OCI-LY1 (cell line): ENCODE results near the gene PDE9A.

Experiments used
- H2AFZ ChIP-seq: fragments of 200-600 bp; sonication (generic), shearing (Covaris generic); 2 replicates; pipeline ENCODE4 v1.6.0; 2014; ENCODE audit warnings: antibody characterized with exemption, mild to moderate bottlenecking, low read length
- H3F3A ChIP-seq: fragments of 200-600 bp; sonication (generic), shearing (Covaris generic); 2 replicates; pipeline ENCODE4 v1.6.0; 2014; ENCODE audit warnings: mild to moderate bottlenecking, antibody characterized with exemption, low read length, moderate library complexity; ENCODE audit not compliant: insufficient read depth
- H3K27ac ChIP-seq: fragments of 200-600 bp; sonication (generic); 2 replicates; pipeline ENCODE4 v1.5.1; 2014; ENCODE audit warnings: low read length, mixed run types, mild to moderate bottlenecking, low read depth; ENCODE audit not compliant: poor library complexity, severe bottlenecking
- H3K27me3 ChIP-seq: fragments of 200-600 bp; sonication (generic); 2 replicates; pipeline ENCODE4 v1.6.0; 2014; ENCODE audit warnings: antibody characterized with exemption, mild to moderate bottlenecking, low read length, moderate library complexity; ENCODE audit not compliant: insufficient read depth
- H3K36me3 ChIP-seq: fragments of 200-600 bp; sonication (generic); 2 replicates; pipeline ENCODE4 v1.6.1; 2014; ENCODE audit warnings: mild to moderate bottlenecking, antibody characterized with exemption, low read length, moderate library complexity, mixed read lengths; ENCODE audit not compliant: insufficient read depth
- H3K4me1 ChIP-seq: fragments of 200-600 bp; sonication (generic); 2 replicates; pipeline ENCODE4 v1.5.1; 2014; ENCODE audit warnings: mild to moderate bottlenecking, low read length, moderate library complexity; ENCODE audit not compliant: insufficient read depth, severe bottlenecking
- H3K4me2 ChIP-seq: fragments of 200-600 bp; sonication (generic), shearing (Covaris generic); 2 replicates; pipeline ENCODE4 v1.6.1; 2014; ENCODE audit warnings: low read length
- H3K4me3 ChIP-seq: fragments of 200-600 bp; sonication (generic); 2 replicates; pipeline ENCODE4 v1.5.1; 2014; ENCODE audit warnings: low read length, low read depth, mild to moderate bottlenecking, mixed read lengths; ENCODE audit not compliant: poor library complexity, severe bottlenecking
- H3K79me2 ChIP-seq: fragments of 200-600 bp; shearing (Covaris generic); 2 replicates; pipeline ENCODE4 v1.6.1; 2016; ENCODE audit warnings: mixed run types, low read length, mixed read lengths; ENCODE audit not compliant: insufficient read depth
- H3K9ac ChIP-seq: fragments of 200-600 bp; sonication (generic), shearing (Covaris generic); 2 replicates; pipeline ENCODE4 v1.6.1; 2014; ENCODE audit warnings: mild to moderate bottlenecking, low read length, mixed read lengths
- H3K9me2 ChIP-seq: fragments of 200-600 bp; sonication (generic), shearing (Covaris generic); 2 replicates; pipeline ENCODE4 v1.6.1; 2014; ENCODE audit warnings: low read depth, mild to moderate bottlenecking, low read length, mixed read lengths
- H3K9me3 ChIP-seq: fragments of 200-600 bp; shearing (Covaris generic); 2 replicates; pipeline ENCODE4 v1.6.1; 2014; ENCODE audit warnings: low read length, mixed read lengths
- H4K20me1 ChIP-seq: fragments of 200-600 bp; sonication (generic), shearing (Covaris generic); 2 replicates; pipeline ENCODE4 v1.6.0; 2016; ENCODE audit warnings: mild to moderate bottlenecking, low read length; ENCODE audit not compliant: insufficient read depth
- CTCF ChIP-seq: fragments of 200-600 bp; sonication (generic), shearing (Covaris generic); IDR thresholded peaks from 2 replicates; pipeline ENCODE4 v1.5.1; 2017; ENCODE audit warnings: mild to moderate bottlenecking, antibody characterized with exemption, low read length, moderate library complexity, mixed read lengths
- EZH2 ChIP-seq: fragments of 200-600 bp; sonication (generic), shearing (Covaris generic); IDR thresholded peaks from 2 replicates; pipeline ENCODE4 v1.8.0; 2017; ENCODE audit warnings: borderline replicate concordance, mixed run types, mild to moderate bottlenecking, antibody characterized with exemption, low read length, moderate library complexity, mixed read lengths

The PDE9A gene

GRCh38 chr21:42777064-42777756, 123.8 kb downstream of the PDE9A start:
- Histone ChIP-seq H3K27ac (no peak overlapping the region), H3F3A (no peaks in the 10 kb centered on the region), H3K4me3 (no peak overlapping the region), H3K4me2 (no peak overlapping the region), H2AFZ (no peak overlapping the region), H4K20me1 (no peaks in the 10 kb centered on the region), H3K79me2 (no peaks in the 10 kb centered on the region), H3K4me1 (no peaks in the 10 kb centered on the region), H3K9ac (no peak overlapping the region), H3K36me3 (no peaks in the 10 kb centered on the region), H3K9me3 (no peaks in the 10 kb centered on the region), H3K27me3 (peaks cover 4% of the 10 kb centered on the region; the same call in 1 of the 2 replicates), H3K9me2 (no peaks in the 10 kb centered on the region)
- no peak for TF ChIP-seq EZH2
- TF ChIP-seq CTCF = no peak

- Histone ChIP-seq H3K27ac (no peak overlapping the region), H3K9me3 (no peaks in the 10 kb centered on the region), H4K20me1 (no peaks in the 10 kb centered on the region), H3K4me3 (no peak overlapping the region), H3F3A (no peaks in the 10 kb centered on the region), H3K36me3 (no peaks in the 10 kb centered on the region), H3K4me2 (no peak overlapping the region), H3K79me2 (no peaks in the 10 kb centered on the region), H2AFZ (no peak overlapping the region), H3K9ac (no peak overlapping the region), H3K4me1 (no peaks in the 10 kb centered on the region), H3K9me2 (no peaks in the 10 kb centered on the region), H3K27me3 (peaks cover 4% of the 10 kb centered on the region; the same call in 1 of the 2 replicates)
- TF ChIP-seq CTCF (no peak), EZH2 (no peak)
Observed at GRCh38 chr21:42777757-42778344, 124.4 kb downstream of the PDE9A start.

GRCh38 chr21:42779431-42779861, 126.0 kb downstream of the PDE9A start:
- H3K9ac ChIP-seq = no peak overlapping the region
- no peaks in the 10 kb centered on the region for H4K20me1 ChIP-seq
- no peak for TF ChIP-seq CTCF
- TF ChIP-seq EZH2 = no peak
- no peak overlapping the region for H3K27ac ChIP-seq
- no peak overlapping the region for H3K4me2 ChIP-seq
- no peaks in the 10 kb centered on the region for H3K36me3 ChIP-seq
- H3F3A ChIP-seq = no peaks in the 10 kb centered on the region
- H3K9me2 ChIP-seq = no peaks in the 10 kb centered on the region
- peaks cover 8% of the 10 kb centered on the region for H3K4me1 ChIP-seq
- no peaks in the 10 kb centered on the region for H3K79me2 ChIP-seq
- peaks cover 4% of the 10 kb centered on the region; the same call in 1 of the 2 replicates for H3K27me3 ChIP-seq
- no peaks in the 10 kb centered on the region for H3K9me3 ChIP-seq
- no peak overlapping the region for H3K4me3 ChIP-seq
- no peak overlapping the region for H2AFZ ChIP-seq
